HEK293 (cell line): ENCODE data around the gene JMJD7.
A peak's percentile ranks its signal among the peaks of the same experiment; 100 is the strongest.

Source experiments
- CTCF ChIA-PET: fragments of 350-600 bp; formaldehyde crosslinking; extraction: SDS; loops from one replicate; lab custom pipeline; 2021; ENCODE audit warnings: antibody characterized with exemption; lab: Yijun Ruan, JAX
- POLR2A ChIA-PET: fragments of 300-600 bp; formaldehyde crosslinking; extraction: SDS; loops from one replicate; lab custom pipeline; 2020; ENCODE audit warnings: antibody characterized with exemption, inconsistent platforms; lab: Yijun Ruan, JAX
- H3K27ac ChIP-seq: fragments of 200-500 bp; sonication (Bioruptor generic); 2 replicates; pipeline ENCODE4 v1.5.1; 2014; ENCODE audit warnings: low read depth, low read length, control low read depth, inconsistent platforms; ENCODE audit errors: extremely low read depth
- H3K36me3 ChIP-seq, 2 experiments: fragments of 200-500 bp in 1 of 2; sonication (Bioruptor generic) in 1 of 2; 1 replicate in 1 of 2; 2 replicates in 1 of 2; pipeline ENCODE4 v1.5.1; 2014 to 2017; ENCODE audit warnings: inconsistent platforms in 2 of 2, low read length in 2 of 2; ENCODE audit not compliant: control insufficient read depth in 2 of 2, insufficient read depth in 1 of 2
- H3K4me1 ChIP-seq: fragments of 200-500 bp; sonication (Bioruptor generic); 2 replicates; pipeline ENCODE4 v1.5.1; 2014; ENCODE audit warnings: mild to moderate bottlenecking, low read length, inconsistent platforms; ENCODE audit not compliant: control insufficient read depth, insufficient read depth
- H3K4me3 ChIP-seq: 2 replicates; pipeline ENCODE4 v1.5.1; 2011; ENCODE audit warnings: low read depth, mild to moderate bottlenecking, control low read depth, low read length, moderate library complexity
- H3K9me3 ChIP-seq: fragments of 200-500 bp; sonication (Bioruptor generic); 2 replicates; pipeline ENCODE4 v1.5.1; 2014; ENCODE audit warnings: low read depth, low read length, inconsistent platforms; ENCODE audit not compliant: control insufficient read depth, insufficient read depth
- OSR2 ChIP-seq: fragments of 450-650 bp; formaldehyde crosslinking; IDR thresholded peaks from 2 replicates; pipeline ENCODE4 v1.5.1; 2016; ENCODE audit warnings: missing biosample characterization, missing genetic modification characterization
- ZNF292 ChIP-seq: fragments of 450-650 bp; formaldehyde crosslinking; IDR thresholded peaks from 2 replicates; pipeline ENCODE4 v1.5.1; 2016; ENCODE audit warnings: low read depth, missing biosample characterization, missing genetic modification characterization, borderline replicate concordance
- ZNF366 ChIP-seq: fragments of 450-650 bp; formaldehyde crosslinking; conservative IDR thresholded peaks from 2 replicates; pipeline ENCODE4 v1.5.1; 2016; ENCODE audit warnings: missing biosample characterization, missing genetic modification characterization
- ZNF449 ChIP-seq: fragments of 450-650 bp; formaldehyde crosslinking; IDR thresholded peaks from 2 replicates; pipeline ENCODE4 v1.5.1; 2017; ENCODE audit warnings: missing biosample characterization, mild to moderate bottlenecking, missing genetic modification characterization, moderate library complexity
- TF ChIP-seq, protein P1 (sequence below): fragments of 450-650 bp; formaldehyde crosslinking; IDR thresholded peaks from 2 replicates; pipeline ENCODE4 v1.5.1; 2016; ENCODE audit warnings: missing biosample characterization, missing genetic modification characterization, low read depth
- TF ChIP-seq, protein P2 (sequence below): fragments of 450-650 bp; formaldehyde crosslinking; IDR thresholded peaks from 2 replicates; pipeline ENCODE4 v1.5.1; 2016; ENCODE audit warnings: missing biosample characterization, missing genetic modification characterization
- TF ChIP-seq, protein P3 (sequence below): fragments of 450-650 bp; formaldehyde crosslinking; IDR thresholded peaks from 2 replicates; pipeline ENCODE4 v1.5.1; 2016; ENCODE audit warnings: missing biosample characterization, missing genetic modification characterization
- TF ChIP-seq, protein P4 (sequence below): fragments of 450-650 bp; formaldehyde crosslinking; IDR thresholded peaks from 2 replicates; pipeline ENCODE4 v1.5.1; 2016; ENCODE audit warnings: missing biosample characterization, missing genetic modification characterization, borderline replicate concordance

Gene JMJD7

DNA sequence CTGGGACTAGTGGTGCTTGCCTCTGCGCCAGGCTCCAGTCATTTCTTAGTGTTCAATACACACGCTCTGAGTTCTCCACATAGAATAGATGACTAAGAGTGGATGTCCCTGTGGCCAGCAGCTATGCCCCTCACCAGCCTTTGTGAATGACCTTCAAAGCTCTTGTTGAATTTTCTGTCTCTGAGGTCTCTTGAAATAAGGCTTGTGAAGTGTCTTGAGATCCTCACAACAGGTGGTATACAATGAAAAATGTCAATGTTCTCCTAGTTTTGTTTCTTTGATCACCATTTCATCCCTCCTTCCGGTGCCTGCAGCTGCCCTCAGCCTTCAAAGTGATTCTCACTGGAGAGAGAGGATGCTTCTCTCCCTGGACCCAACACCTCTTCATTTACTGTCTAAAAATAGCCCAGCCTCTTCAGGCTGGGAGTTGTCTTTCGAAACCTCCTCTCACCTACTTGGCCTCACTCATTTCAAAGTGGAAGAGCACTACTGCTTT is 48.2 kb upstream of the JMJD7 start (continued):
- TF ChIP-seq, protein P1, sequence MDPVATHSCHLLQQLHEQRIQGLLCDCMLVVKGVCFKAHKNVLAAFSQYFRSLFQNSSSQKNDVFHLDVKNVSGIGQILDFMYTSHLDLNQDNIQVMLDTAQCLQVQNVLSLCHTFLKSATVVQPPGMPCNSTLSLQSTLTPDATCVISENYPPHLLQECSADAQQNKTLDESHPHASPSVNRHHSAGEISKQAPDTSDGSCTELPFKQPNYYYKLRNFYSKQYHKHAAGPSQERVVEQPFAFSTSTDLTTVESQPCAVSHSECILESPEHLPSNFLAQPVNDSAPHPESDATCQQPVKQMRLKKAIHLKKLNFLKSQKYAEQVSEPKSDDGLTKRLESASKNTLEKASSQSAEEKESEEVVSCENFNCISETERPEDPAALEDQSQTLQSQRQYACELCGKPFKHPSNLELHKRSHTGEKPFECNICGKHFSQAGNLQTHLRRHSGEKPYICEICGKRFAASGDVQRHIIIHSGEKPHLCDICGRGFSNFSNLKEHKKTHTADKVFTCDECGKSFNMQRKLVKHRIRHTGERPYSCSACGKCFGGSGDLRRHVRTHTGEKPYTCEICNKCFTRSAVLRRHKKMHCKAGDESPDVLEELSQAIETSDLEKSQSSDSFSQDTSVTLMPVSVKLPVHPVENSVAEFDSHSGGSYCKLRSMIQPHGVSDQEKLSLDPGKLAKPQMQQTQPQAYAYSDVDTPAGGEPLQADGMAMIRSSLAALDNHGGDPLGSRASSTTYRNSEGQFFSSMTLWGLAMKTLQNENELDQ (tag by site-specific recombination), result no peak
- TF ChIP-seq OSR2 (tag by site-specific recombination) (no peak), ZNF366 (tag by site-specific recombination) (0 out of 2 replicates have a peak, but pooled peaks have one; percentile 19), ZNF292 (no peak)
- TF ChIP-seq, protein P2, sequence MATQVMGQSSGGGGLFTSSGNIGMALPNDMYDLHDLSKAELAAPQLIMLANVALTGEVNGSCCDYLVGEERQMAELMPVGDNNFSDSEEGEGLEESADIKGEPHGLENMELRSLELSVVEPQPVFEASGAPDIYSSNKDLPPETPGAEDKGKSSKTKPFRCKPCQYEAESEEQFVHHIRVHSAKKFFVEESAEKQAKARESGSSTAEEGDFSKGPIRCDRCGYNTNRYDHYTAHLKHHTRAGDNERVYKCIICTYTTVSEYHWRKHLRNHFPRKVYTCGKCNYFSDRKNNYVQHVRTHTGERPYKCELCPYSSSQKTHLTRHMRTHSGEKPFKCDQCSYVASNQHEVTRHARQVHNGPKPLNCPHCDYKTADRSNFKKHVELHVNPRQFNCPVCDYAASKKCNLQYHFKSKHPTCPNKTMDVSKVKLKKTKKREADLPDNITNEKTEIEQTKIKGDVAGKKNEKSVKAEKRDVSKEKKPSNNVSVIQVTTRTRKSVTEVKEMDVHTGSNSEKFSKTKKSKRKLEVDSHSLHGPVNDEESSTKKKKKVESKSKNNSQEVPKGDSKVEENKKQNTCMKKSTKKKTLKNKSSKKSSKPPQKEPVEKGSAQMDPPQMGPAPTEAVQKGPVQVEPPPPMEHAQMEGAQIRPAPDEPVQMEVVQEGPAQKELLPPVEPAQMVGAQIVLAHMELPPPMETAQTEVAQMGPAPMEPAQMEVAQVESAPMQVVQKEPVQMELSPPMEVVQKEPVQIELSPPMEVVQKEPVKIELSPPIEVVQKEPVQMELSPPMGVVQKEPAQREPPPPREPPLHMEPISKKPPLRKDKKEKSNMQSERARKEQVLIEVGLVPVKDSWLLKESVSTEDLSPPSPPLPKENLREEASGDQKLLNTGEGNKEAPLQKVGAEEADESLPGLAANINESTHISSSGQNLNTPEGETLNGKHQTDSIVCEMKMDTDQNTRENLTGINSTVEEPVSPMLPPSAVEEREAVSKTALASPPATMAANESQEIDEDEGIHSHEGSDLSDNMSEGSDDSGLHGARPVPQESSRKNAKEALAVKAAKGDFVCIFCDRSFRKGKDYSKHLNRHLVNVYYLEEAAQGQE (tag by site-specific recombination), result no peak
- TF ChIP-seq, protein P3, sequence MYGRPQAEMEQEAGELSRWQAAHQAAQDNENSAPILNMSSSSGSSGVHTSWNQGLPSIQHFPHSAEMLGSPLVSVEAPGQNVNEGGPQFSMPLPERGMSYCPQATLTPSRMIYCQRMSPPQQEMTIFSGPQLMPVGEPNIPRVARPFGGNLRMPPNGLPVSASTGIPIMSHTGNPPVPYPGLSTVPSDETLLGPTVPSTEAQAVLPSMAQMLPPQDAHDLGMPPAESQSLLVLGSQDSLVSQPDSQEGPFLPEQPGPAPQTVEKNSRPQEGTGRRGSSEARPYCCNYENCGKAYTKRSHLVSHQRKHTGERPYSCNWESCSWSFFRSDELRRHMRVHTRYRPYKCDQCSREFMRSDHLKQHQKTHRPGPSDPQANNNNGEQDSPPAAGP (tag by site-specific recombination), result no peak

- Histone ChIP-seq H3K9me3 (no peaks in the 10 kb centered on the region), H3K4me3 (no peak overlapping the region), H3K27ac (no peak overlapping the region), H3K36me3 (no peaks in the 10 kb centered on the region), H3K4me1 (peaks cover 8% of the 10 kb centered on the region; the same call in 1 of the 2 replicates)
- CTCF ChIA-PET, result interaction anchor here (3.9 kb wide), 1 partner anchor 31 kb away, joined by 14 read pairs; no protein-coding TSS in a partner anchor
- TF ChIP-seq, protein P4, sequence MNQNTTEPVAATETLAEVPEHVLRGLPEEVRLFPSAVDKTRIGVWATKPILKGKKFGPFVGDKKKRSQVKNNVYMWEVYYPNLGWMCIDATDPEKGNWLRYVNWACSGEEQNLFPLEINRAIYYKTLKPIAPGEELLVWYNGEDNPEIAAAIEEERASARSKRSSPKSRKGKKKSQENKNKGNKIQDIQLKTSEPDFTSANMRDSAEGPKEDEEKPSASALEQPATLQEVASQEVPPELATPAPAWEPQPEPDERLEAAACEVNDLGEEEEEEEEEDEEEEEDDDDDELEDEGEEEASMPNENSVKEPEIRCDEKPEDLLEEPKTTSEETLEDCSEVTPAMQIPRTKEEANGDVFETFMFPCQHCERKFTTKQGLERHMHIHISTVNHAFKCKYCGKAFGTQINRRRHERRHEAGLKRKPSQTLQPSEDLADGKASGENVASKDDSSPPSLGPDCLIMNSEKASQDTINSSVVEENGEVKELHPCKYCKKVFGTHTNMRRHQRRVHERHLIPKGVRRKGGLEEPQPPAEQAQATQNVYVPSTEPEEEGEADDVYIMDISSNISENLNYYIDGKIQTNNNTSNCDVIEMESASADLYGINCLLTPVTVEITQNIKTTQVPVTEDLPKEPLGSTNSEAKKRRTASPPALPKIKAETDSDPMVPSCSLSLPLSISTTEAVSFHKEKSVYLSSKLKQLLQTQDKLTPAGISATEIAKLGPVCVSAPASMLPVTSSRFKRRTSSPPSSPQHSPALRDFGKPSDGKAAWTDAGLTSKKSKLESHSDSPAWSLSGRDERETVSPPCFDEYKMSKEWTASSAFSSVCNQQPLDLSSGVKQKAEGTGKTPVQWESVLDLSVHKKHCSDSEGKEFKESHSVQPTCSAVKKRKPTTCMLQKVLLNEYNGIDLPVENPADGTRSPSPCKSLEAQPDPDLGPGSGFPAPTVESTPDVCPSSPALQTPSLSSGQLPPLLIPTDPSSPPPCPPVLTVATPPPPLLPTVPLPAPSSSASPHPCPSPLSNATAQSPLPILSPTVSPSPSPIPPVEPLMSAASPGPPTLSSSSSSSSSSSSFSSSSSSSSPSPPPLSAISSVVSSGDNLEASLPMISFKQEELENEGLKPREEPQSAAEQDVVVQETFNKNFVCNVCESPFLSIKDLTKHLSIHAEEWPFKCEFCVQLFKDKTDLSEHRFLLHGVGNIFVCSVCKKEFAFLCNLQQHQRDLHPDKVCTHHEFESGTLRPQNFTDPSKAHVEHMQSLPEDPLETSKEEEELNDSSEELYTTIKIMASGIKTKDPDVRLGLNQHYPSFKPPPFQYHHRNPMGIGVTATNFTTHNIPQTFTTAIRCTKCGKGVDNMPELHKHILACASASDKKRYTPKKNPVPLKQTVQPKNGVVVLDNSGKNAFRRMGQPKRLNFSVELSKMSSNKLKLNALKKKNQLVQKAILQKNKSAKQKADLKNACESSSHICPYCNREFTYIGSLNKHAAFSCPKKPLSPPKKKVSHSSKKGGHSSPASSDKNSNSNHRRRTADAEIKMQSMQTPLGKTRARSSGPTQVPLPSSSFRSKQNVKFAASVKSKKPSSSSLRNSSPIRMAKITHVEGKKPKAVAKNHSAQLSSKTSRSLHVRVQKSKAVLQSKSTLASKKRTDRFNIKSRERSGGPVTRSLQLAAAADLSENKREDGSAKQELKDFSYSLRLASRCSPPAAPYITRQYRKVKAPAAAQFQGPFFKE (tag by site-specific recombination), result no peak
- TF ChIP-seq ZNF449 (tag by site-specific recombination), result peak; percentile 39; the same call in 1 of the 2 replicates
- POLR2A ChIA-PET, result no interaction called here
Measured at GRCh38 chr15:41780266-41780665, 47.6 kb upstream of the JMJD7 start.
